Measurements from ENCODE around the gene RPL38. TPM values are rescaled to one million over a fixed set of nuclear protein-coding genes. Genes with fewer than 3 reads are reported as not detected.

RPL38 gene
- total RNA-seq, 1 donor from 2014 or later: 919 TPM

GRCh38 chr17:74199306-74200092 is 4.0 kb upstream of the RPL38 start:
- Mint-ChIP-seq H3K27me3 (ENCODE audit: low read depth, unreplicated experiment) (peaks cover 45% of the 10 kb centered on the region), H3K36me3 (ENCODE audit: low read depth, unreplicated experiment) (peaks cover 6% of the 10 kb centered on the region), H3K4me3 (ENCODE audit: unreplicated experiment) (no peak overlapping the region), H3K9me3 (ENCODE audit: unreplicated experiment) (no peaks in the 10 kb centered on the region), H3K27ac (ENCODE audit: unreplicated experiment) (no peak overlapping the region), H3K4me1 (ENCODE audit: low read depth, unreplicated experiment) (peaks cover 3% of the 10 kb centered on the region)
- H3K9me3 ChIP-seq (ENCODE audit: insufficient read depth, low read depth, low read length): no peaks in the 10 kb centered on the region
- H3K4me2 ChIP-seq (ENCODE audit: low read length): peak overlapping the region; percentile 59
- peaks cover 1% of the 10 kb centered on the region for H3K4me1 ChIP-seq (ENCODE audit: insufficient read depth, low read length)
- FAIRE-seq (no peak), DNase-seq (ENCODE audit: low read depth) (no peak)
- H3K27me3 ChIP-seq (ENCODE audit: insufficient read depth, low read length): peaks cover 45% of the 10 kb centered on the region
- peaks cover 11% of the 10 kb centered on the region for H3K79me2 ChIP-seq (ENCODE audit: insufficient read depth, low read length)
- H4K20me1 ChIP-seq (ENCODE audit: insufficient read depth, low read length): peaks cover 9% of the 10 kb centered on the region
- peaks cover 2% of the 10 kb centered on the region for H3K36me3 ChIP-seq (ENCODE audit: insufficient read depth, low read length)
- H3K27ac ChIP-seq (ENCODE audit: low read depth, low read length): no peak overlapping the region
- no peak overlapping the region for H3K4me3 ChIP-seq (ENCODE audit: insufficient read depth, low read depth, low read length)
- TF ChIP-seq EZH2 (IDR thresholded peaks at IDR 0.05; ENCODE audit: insufficient read depth, low read length) (no peak), CTCF (IDR thresholded peaks at IDR 0.05; ENCODE audit: insufficient read depth, low read depth, low read length) (peak; percentile 81)
- H2AFZ ChIP-seq (ENCODE audit: low read depth, low read length): peak overlapping the region; percentile 62
- H3K9ac ChIP-seq (ENCODE audit: low read length): no peak overlapping the region

- Histone ChIP-seq H3K9ac (ENCODE audit: low read length) (no peak overlapping the region), H3K4me1 (ENCODE audit: insufficient read depth, low read length) (peaks cover 7% of the 10 kb centered on the region), H3K9me3 (ENCODE audit: insufficient read depth, low read depth, low read length) (no peaks in the 10 kb centered on the region), H3K36me3 (ENCODE audit: insufficient read depth, low read length) (peaks cover 6% of the 10 kb centered on the region), H2AFZ (ENCODE audit: low read depth, low read length) (no peak overlapping the region), H3K27me3 (ENCODE audit: insufficient read depth, low read length) (peaks cover 39% of the 10 kb centered on the region), H4K20me1 (ENCODE audit: insufficient read depth, low read length) (peaks cover 14% of the 10 kb centered on the region), H3K27ac (ENCODE audit: low read depth, low read length) (no peak overlapping the region), H3K79me2 (ENCODE audit: insufficient read depth, low read length) (peaks cover 17% of the 10 kb centered on the region), H3K4me2 (ENCODE audit: low read length) (no peak overlapping the region), H3K4me3 (ENCODE audit: insufficient read depth, low read depth, low read length) (no peak overlapping the region)
- no peak for DNase-seq (ENCODE audit: low read depth)
- peaks cover 10% of the 10 kb centered on the region for H3K36me3 Mint-ChIP-seq (ENCODE audit: low read depth, unreplicated experiment)
- H3K27ac Mint-ChIP-seq (ENCODE audit: unreplicated experiment): no peak overlapping the region
- FAIRE-seq: no peak
- H3K4me3 Mint-ChIP-seq (ENCODE audit: unreplicated experiment): no peak overlapping the region
- peaks cover 6% of the 10 kb centered on the region for H3K4me1 Mint-ChIP-seq (ENCODE audit: low read depth, unreplicated experiment)
- peaks cover 39% of the 10 kb centered on the region for H3K27me3 Mint-ChIP-seq (ENCODE audit: low read depth, unreplicated experiment)
- no peaks in the 10 kb centered on the region for H3K9me3 Mint-ChIP-seq (ENCODE audit: unreplicated experiment)
- no peak for TF ChIP-seq CTCF (IDR thresholded peaks at IDR 0.05; ENCODE audit: insufficient read depth, low read depth, low read length)
- no peak for TF ChIP-seq EZH2 (IDR thresholded peaks at IDR 0.05; ENCODE audit: insufficient read depth, low read length)
Measured at GRCh38 chr17:74200112-74200511, 3.4 kb upstream of the RPL38 start.

GRCh38 chr17:74201250-74201649 is 2.2 kb upstream of the RPL38 start:
- Mint-ChIP-seq H3K27ac (ENCODE audit: unreplicated experiment) (no peak overlapping the region), H3K27me3 (ENCODE audit: low read depth, unreplicated experiment) (peaks cover 27% of the 10 kb centered on the region), H3K4me3 (ENCODE audit: unreplicated experiment) (no peak overlapping the region), H3K36me3 (ENCODE audit: low read depth, unreplicated experiment) (peaks cover 13% of the 10 kb centered on the region), H3K4me1 (ENCODE audit: low read depth, unreplicated experiment) (peaks cover 9% of the 10 kb centered on the region), H3K9me3 (ENCODE audit: unreplicated experiment) (no peaks in the 10 kb centered on the region)
- TF ChIP-seq EZH2 (IDR thresholded peaks at IDR 0.05; ENCODE audit: insufficient read depth, low read length) (no peak), CTCF (IDR thresholded peaks at IDR 0.05; ENCODE audit: insufficient read depth, low read depth, low read length) (no peak)
- Histone ChIP-seq H4K20me1 (ENCODE audit: insufficient read depth, low read length) (peaks cover 25% of the 10 kb centered on the region), H3K79me2 (ENCODE audit: insufficient read depth, low read length) (peaks cover 29% of the 10 kb centered on the region), H3K4me2 (ENCODE audit: low read length) (no peak overlapping the region), H2AFZ (ENCODE audit: low read depth, low read length) (no peak overlapping the region), H3K36me3 (ENCODE audit: insufficient read depth, low read length) (peaks cover 16% of the 10 kb centered on the region), H3K4me1 (ENCODE audit: insufficient read depth, low read length) (peaks cover 18% of the 10 kb centered on the region), H3K9me3 (ENCODE audit: insufficient read depth, low read depth, low read length) (no peaks in the 10 kb centered on the region), H3K27ac (ENCODE audit: low read depth, low read length) (no peak overlapping the region), H3K4me3 (ENCODE audit: insufficient read depth, low read depth, low read length) (no peak overlapping the region), H3K27me3 (ENCODE audit: insufficient read depth, low read length) (peaks cover 31% of the 10 kb centered on the region), H3K9ac (ENCODE audit: low read length) (no peak overlapping the region)
- no peak for FAIRE-seq
- no peak for DNase-seq (ENCODE audit: low read depth)
